LNCAP (cell line): ENCODE measurements around the gene NRG2.

Source experiments
- TF ChIP-seq, protein P1 (sequence below): fragments of 450-650 bp; IDR thresholded peaks from 2 replicates; pipeline ENCODE4 v1.5.1; 2017; ENCODE audit warnings: mild to moderate bottlenecking

Gene NRG2

GRCh38 chr5:139882961-139883539 lies 160.0 kb downstream of the NRG2 start:
- TF ChIP-seq, protein P1, sequence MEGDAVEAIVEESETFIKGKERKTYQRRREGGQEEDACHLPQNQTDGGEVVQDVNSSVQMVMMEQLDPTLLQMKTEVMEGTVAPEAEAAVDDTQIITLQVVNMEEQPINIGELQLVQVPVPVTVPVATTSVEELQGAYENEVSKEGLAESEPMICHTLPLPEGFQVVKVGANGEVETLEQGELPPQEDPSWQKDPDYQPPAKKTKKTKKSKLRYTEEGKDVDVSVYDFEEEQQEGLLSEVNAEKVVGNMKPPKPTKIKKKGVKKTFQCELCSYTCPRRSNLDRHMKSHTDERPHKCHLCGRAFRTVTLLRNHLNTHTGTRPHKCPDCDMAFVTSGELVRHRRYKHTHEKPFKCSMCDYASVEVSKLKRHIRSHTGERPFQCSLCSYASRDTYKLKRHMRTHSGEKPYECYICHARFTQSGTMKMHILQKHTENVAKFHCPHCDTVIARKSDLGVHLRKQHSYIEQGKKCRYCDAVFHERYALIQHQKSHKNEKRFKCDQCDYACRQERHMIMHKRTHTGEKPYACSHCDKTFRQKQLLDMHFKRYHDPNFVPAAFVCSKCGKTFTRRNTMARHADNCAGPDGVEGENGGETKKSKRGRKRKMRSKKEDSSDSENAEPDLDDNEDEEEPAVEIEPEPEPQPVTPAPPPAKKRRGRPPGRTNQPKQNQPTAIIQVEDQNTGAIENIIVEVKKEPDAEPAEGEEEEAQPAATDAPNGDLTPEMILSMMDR: no peak

DNA sequence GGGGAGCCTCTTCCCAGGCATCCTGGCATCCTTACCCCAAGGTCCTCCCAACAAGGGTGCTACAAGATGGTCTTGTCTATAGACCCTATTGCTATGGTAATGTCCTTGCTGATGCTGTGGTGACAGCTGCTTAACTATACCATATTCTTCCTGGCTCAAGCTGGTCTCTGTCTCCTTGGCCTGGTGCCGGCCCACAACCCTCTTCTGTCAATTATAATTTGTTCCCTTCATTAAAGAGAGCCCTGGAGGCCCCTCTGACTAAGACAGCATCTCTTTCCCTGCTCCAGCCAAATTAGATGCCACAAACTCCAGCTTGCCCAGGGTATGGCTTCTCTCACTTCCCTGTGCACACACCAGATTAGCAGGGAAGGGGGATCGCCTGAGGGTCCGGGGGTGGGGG lies 160.8 kb downstream of the NRG2 start:
- TF ChIP-seq, protein P1: no peak

DNA sequence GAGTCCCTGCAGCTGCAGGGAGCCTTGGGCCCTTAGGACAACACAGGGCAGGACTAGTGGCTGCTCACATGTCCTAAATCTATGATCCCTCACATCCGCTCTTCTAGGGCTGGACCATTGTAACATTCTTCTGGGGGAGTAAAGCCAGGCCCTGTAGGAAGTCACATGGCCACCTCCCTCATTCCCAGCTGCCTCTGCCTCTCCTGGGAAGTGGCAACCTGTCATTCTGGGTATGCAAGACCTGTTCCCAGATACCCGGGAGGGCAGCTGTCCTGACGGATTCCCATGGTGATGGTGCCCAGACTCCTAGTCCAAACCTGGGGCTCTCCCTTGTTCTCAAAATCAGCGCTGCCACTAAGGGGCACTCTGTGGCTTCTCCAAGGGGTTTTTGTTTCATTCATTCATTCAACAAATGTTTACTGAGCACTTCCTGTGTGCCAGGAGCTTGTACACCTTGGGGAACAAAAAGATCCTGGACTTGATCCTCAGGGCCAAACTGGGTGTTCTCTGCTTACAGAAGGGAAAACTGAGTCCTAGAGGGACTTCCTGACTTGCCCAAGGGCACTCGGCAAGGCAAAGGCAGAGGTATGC lies 161.9 kb downstream of the NRG2 start:
- TF ChIP-seq, protein P1: no peak

DNA sequence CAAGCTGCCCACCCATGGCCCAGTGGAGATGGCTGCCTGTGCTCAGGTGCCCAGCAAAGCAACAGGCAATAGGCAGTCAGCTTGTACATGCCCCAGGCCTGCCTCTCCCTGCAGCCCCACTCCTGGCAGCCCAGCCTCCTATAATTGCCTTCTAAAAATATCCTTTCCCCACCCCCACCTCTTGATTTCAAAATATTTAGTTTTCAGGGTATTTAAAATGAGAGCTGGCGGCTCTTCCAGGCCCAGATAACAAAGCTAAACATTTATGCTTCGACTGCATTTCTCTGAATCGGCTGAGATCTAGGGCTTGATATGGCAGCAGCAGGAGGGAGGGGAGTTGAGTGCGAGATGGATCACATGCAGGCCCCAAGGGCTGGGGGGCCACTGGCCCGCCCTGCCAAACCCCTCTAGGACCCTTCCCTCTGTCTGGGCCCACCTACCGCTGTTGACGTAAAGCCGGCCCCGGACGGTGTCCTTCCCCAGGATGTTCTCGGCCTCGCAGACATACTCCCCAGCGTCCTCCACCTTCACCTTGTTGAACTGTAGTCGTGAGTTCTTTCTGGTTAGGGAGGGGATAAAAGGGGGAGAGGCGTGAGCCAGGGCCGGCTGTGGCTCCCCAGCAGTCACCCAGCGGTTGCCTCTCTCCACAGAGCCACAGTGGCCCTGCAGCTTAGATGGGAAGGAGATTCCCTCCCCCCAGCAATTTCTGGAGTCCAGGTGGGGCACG lies 162.5 kb downstream of the NRG2 start:
- TF ChIP-seq, protein P1: no peak

GRCh38 chr5:139878093-139878492 lies 165.0 kb downstream of the NRG2 start:
- TF ChIP-seq, protein P1: no peak

DNA sequence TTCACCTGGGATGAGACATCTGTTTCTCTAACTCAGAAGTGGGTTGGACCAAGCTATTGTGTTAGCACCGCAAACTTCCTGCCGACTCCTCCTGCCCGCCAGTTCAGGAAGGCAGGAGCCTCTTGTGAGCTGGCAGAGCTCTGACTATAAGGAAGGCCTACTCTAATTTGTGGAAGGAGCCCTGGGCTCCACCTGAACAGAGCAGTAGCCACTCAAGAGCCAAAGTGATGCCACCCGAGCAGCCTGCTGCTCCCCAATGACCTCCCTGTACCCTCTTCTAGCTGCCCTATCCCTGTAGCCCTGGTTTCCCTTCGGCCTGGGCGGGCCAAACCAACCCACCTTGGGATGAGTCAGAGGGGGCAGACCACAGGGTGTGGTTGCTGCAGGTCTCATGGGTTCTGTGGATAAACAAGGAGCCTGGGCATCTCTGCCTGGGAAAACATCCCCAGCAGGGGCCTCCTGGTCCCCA lies 165.9 kb downstream of the NRG2 start:
- TF ChIP-seq, protein P1: no peak

- TF ChIP-seq, protein P1: no peak
Observed at GRCh38 chr5:139875957-139876356, 167.1 kb downstream of the NRG2 start.
